HepG2 (cell line): ENCODE measurements around the gene MTA1. TPM values are rescaled to one million over a fixed set of nuclear protein-coding genes. Genes with fewer than 3 reads are reported as not detected.
A peak's percentile ranks its signal among the peaks of the same experiment; 100 is the strongest.

Experiments
- AHR ChIP-seq: IDR thresholded peaks from 2 replicates; pipeline ENCODE4 v1.6.1; 2018; ENCODE audit warnings: missing genetic modification reagents, missing compliant biosample characterization
- ARID3A ChIP-seq: IDR thresholded peaks from 2 replicates; pipeline ENCODE4 v1.6.1; 2012; ENCODE audit warnings: low read depth, low read length, improper control_type of control experiment
- ATM ChIP-seq: fragments of 450-650 bp; IDR thresholded peaks from 2 replicates; pipeline ENCODE4 v1.7.1; 2017; ENCODE audit warnings: mild to moderate bottlenecking, borderline replicate concordance
- EP300 ChIP-seq, 3 experiments: sonication (generic) in 1 of 3; formaldehyde crosslinking in 1 of 3; IDR thresholded peaks; 2 replicates each; pipeline versions ENCODE4 v1.5.1 to v1.6.1; 2011 to 2020; ENCODE audit warnings: low read depth in 2 of 3, low read length in 2 of 3, borderline replicate concordance in 1 of 3, improper control_type of control experiment in 1 of 3, mild to moderate bottlenecking in 1 of 3, missing genetic modification reagents in 1 of 3, moderate library complexity in 1 of 3
- IKZF5 ChIP-seq: IDR thresholded peaks from 2 replicates; pipeline ENCODE4 v1.6.1; 2018; ENCODE audit warnings: missing genetic modification reagents, mild to moderate bottlenecking, missing compliant biosample characterization
- KAT7 ChIP-seq: IDR thresholded peaks from 2 replicates; pipeline ENCODE4 v1.6.1; 2018; ENCODE audit warnings: borderline replicate concordance, missing compliant biosample characterization
- KDM5B ChIP-seq: sonication (generic); formaldehyde crosslinking; IDR thresholded peaks from 2 replicates; pipeline ENCODE4 v1.4.0; 2020; ENCODE audit warnings: missing genetic modification reagents, mild to moderate bottlenecking, borderline replicate concordance
- MAFG ChIP-seq: sonication (generic); formaldehyde crosslinking; IDR thresholded peaks from 2 replicates; pipeline ENCODE4 v1.5.1; 2020; ENCODE audit warnings: mild to moderate bottlenecking, missing genetic modification reagents
- MTF2 ChIP-seq: sonication (generic); formaldehyde crosslinking; IDR thresholded peaks from 2 replicates; pipeline ENCODE4 v1.5.0; 2020; ENCODE audit warnings: missing genetic modification reagents, borderline replicate concordance
- STAT6 ChIP-seq: sonication (generic); formaldehyde crosslinking; IDR thresholded peaks from 2 replicates; pipeline ENCODE4 v1.4.0; 2020; ENCODE audit warnings: missing genetic modification reagents, mild to moderate bottlenecking, borderline replicate concordance
- YEATS4 ChIP-seq: sonication (generic); formaldehyde crosslinking; IDR thresholded peaks from 2 replicates; pipeline ENCODE4 v1.4.0; 2020; ENCODE audit warnings: missing genetic modification reagents, borderline replicate concordance
- ZKSCAN5 ChIP-seq: sonication (generic); formaldehyde crosslinking; IDR thresholded peaks from 2 replicates; pipeline ENCODE4 v1.5.1; 2020; ENCODE audit warnings: mild to moderate bottlenecking, missing genetic modification reagents
- ZNF225 ChIP-seq: sonication (generic); formaldehyde crosslinking; IDR thresholded peaks from 2 replicates; pipeline ENCODE4 v1.4.0; 2020; ENCODE audit warnings: mild to moderate bottlenecking, missing genetic modification reagents
- ZNF292 ChIP-seq: sonication (generic); formaldehyde crosslinking; IDR thresholded peaks from 2 replicates; pipeline ENCODE4 v1.8.1; 2022; ENCODE audit warnings: mild to moderate bottlenecking, low read depth, missing genetic modification reagents, borderline replicate concordance
- ZNF326 ChIP-seq: sonication (generic); formaldehyde crosslinking; IDR thresholded peaks from 2 replicates; pipeline ENCODE4 v1.4.0; 2020; ENCODE audit warnings: missing genetic modification reagents, borderline replicate concordance
- ZNF350 ChIP-seq: sonication (generic); formaldehyde crosslinking; IDR thresholded peaks from 2 replicates; pipeline ENCODE4 v1.4.0; 2020; ENCODE audit warnings: mild to moderate bottlenecking, low read depth, missing genetic modification reagents, borderline replicate concordance
- ZNF574 ChIP-seq: sonication (generic); formaldehyde crosslinking; IDR thresholded peaks from 2 replicates; pipeline ENCODE4 v1.4.0; 2020; ENCODE audit warnings: missing genetic modification reagents
- polyA plus RNA-seq, 8 experiments: library from polyadenylated mRNA; depleted of rRNA in 3 of 8; stranded (reverse) in 7 of 8; unstranded in 1 of 8; fragments of >200 nt; fragmentation: Illumina TruSeq in 4 of 8; extraction: Trizol in 4 of 8; gene quantifications; 2 replicates each; pipeline versions ENCODE4 v1.2.1 to v1.2.3, GENCODE V29; 2011 to 2016; ENCODE audit warnings: low read depth in 4 of 8, missing spikeins in 1 of 8, mixed read lengths in 1 of 8; ENCODE audit not compliant: insufficient read depth in 1 of 8
- total RNA-seq, 5 experiments: library from RNA; depleted of rRNA; stranded (reverse); fragments of >200 nt; fragmentation: Illumina TruSeq; extraction: Trizol; gene quantifications; 2 replicates each; pipeline ENCODE4 v1.2.3, GENCODE V29; 2016; ENCODE audit warnings: low read depth in 1 of 5
- TF ChIP-seq, protein P1 (sequence below): sonication (generic); formaldehyde crosslinking; IDR thresholded peaks from 2 replicates; pipeline ENCODE4 v1.4.0; 2020; ENCODE audit warnings: missing genetic modification reagents; ENCODE audit errors: not compliant biosample characterization

MTA1 gene
- total and polyA plus RNA-seq, 2 of the 13 experiments (the other 11 are each of a cell fraction or from before 2014, with no cell fraction given): 35.2 to 85.8 TPM

DNA sequence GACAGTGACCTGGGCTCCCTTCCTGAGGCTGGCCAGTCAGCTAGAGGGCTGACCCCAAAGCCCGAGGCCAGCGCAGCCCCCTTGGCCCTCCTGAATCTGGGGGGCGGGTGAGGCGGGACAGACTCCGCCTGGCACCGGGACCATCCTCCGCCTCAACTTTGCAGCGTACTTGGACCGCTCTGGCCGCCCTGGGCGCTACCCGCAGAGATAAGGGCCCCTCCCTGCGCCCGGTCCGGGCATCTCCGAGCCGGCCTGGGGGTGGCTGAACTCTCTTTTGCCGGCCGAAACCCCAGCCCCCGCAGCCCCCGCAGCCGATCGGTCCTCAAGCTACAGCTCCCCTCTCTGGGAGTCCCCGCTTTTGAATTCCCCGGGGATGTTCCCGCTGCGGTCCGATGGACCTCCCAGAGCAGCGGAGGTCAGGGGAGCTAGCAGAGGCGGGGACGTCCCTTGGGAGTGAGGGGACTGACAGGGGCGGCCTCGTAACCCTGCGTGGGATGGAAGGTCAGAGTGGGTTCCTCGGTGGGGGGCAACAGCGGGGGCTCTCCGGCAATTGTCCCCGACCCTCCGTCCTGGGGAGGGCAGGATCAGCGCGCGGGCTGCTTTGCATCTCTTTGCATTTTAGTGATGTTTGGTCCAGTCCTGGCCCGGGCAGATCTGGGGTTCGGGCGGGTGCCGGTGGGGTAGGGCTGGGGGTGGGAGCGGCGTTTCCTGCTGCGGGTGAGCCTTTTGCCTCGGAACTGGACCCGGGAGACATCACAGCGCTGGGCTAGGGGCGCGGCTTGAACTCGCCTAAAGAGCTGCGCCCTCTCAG is 66.7 kb downstream of the MTA1 start, which contains the start of gene CRIP1 (continued):
- TF ChIP-seq IKZF5 (CRISPR knock-in tag) (0 out of 2 replicates have a peak, but pooled peaks have one; percentile 1), MAFG (CRISPR knock-in tag) (no peak), STAT6 (no peak), MTF2 (CRISPR knock-in tag) (0 out of 2 replicates have a peak, but pooled peaks have one; percentile 30), ZNF225 (CRISPR knock-in tag) (no peak), ZNF574 (CRISPR knock-in tag) (no peak), YEATS4 (CRISPR knock-in tag) (0 out of 2 replicates have a peak, but pooled peaks have one; percentile 33), KAT7 (no peak), ZKSCAN5 (CRISPR knock-in tag) (no peak), EP300 (IDR thresholded peaks at IDR 0.05; ENCODE audit: low read depth in 2 of 2, low read length in 2 of 2) (no peak), EP300 (CRISPR knock-in tag; IDR thresholded peaks at IDR 0.05; ENCODE audit: borderline replicate concordance) (no peak), ZNF350 (CRISPR knock-in tag) (no peak), ATM (no peak), ARID3A (no peak), ZNF292 (CRISPR knock-in tag) (0 out of 2 replicates have a peak, but pooled peaks have one; percentile 6), AHR (CRISPR knock-in tag) (no peak), ZNF326 (CRISPR knock-in tag) (no peak), KDM5B (CRISPR knock-in tag) (no peak)
- TF ChIP-seq, protein P1, sequence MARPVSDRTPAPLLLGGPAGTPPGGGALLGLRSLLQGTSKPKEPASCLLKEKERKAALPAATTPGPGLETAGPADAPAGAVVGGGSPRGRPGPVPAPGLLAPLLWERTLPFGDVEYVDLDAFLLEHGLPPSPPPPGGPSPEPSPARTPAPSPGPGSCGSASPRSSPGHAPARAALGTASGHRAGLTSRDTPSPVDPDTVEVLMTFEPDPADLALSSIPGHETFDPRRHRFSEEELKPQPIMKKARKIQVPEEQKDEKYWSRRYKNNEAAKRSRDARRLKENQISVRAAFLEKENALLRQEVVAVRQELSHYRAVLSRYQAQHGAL (CRISPR knock-in tag): no peak
